ENCODE measurements around the gene AVPI1.

DNA sequence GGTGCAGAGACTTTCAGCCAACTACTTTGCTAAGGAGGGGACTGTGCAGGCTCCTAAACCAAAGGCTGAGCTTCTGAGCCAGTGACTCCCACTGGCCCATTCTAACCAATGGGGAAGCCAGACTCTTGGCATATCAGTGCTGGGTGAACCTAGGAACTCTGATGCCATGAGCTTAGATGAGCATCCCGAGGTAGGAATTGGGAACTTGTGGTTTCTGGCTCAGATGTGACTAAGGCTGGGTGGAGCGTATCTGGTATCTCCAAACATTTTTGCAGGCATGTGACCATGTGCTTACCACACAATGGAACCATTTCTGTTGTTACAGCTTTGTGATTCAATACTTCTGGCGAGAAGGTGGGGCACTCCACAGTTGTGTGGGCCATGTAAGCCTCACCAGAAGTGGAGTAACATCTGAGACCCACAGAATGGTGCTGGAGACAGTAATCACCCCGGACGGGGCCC is 2.5 kb upstream of the AVPI1 start:
- TF ChIP-seq, protein P1, sequence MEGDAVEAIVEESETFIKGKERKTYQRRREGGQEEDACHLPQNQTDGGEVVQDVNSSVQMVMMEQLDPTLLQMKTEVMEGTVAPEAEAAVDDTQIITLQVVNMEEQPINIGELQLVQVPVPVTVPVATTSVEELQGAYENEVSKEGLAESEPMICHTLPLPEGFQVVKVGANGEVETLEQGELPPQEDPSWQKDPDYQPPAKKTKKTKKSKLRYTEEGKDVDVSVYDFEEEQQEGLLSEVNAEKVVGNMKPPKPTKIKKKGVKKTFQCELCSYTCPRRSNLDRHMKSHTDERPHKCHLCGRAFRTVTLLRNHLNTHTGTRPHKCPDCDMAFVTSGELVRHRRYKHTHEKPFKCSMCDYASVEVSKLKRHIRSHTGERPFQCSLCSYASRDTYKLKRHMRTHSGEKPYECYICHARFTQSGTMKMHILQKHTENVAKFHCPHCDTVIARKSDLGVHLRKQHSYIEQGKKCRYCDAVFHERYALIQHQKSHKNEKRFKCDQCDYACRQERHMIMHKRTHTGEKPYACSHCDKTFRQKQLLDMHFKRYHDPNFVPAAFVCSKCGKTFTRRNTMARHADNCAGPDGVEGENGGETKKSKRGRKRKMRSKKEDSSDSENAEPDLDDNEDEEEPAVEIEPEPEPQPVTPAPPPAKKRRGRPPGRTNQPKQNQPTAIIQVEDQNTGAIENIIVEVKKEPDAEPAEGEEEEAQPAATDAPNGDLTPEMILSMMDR (IDR thresholded peaks at IDR 0.05; ENCODE audit: low read depth, low read length, missing input control): no peak
- no peak for TF ChIP-seq TAF1 (conservative IDR thresholded peaks at IDR 0.05)
- no peak for TF ChIP-seq HNF4A (conservative IDR thresholded peaks at IDR 0.05)
- TF ChIP-seq JUND (IDR thresholded peaks at IDR 0.05): no peak
- no peak for TF ChIP-seq RAD21 (IDR thresholded peaks at IDR 0.05)
- no peak for TF ChIP-seq GABPA (IDR thresholded peaks at IDR 0.05 in 1 of 2, conservative IDR thresholded peaks at IDR 0.05 in 1 of 2)

All from liver (tissue), 3 donors.